ENCODE data around the gene RGMA. TPM values are rescaled to one million over a fixed set of nuclear protein-coding genes. Genes with fewer than 3 reads are reported as not detected.

The RGMA gene
- total and polyA plus RNA-seq, 2 of the 8 experiments (the other 6 are each of a cell fraction or from before 2014, with no cell fraction given), result 19.9 to 39.8 TPM

DNA sequence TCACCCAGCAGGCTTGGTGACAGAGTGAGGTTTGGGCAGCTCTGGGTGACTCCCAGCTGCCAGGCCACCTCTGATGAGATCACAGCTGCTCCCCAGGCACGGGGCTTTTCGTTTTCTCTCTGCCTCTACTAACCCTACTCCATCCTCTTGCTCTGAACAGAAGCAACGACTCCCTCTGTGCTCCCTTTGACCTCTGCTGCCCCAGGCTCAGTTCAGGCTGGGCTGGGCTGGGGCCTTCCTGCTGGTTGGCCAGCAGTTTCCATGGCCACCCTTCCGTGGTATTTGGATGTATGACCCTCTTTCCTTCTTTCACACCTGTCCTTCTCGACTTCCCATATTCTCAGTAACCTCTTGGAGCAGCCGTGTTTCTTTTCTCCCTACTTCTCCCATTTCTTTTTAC, 8.6 kb downstream of the RGMA start:
- H4K91ac ChIP-seq (replicated peaks; ENCODE audit: insufficient read length, low read length), result no peak overlapping the region
- H4K20me1 ChIP-seq (replicated peaks in 1 of 2; ENCODE audit: control insufficient read depth in 1 of 2, insufficient read depth in 2 of 2, low read length in 2 of 2), result peaks cover 0 to 6% of the 10 kb centered on the region in 2 experiments
- no peak overlapping the region for H2BK20ac ChIP-seq (ENCODE audit: low read length)
- H3K23ac ChIP-seq (ENCODE audit: insufficient read length), result no peak overlapping the region
- ChIA-PET POLR2A (ENCODE audit: partially characterized antibody) (no interaction called here), CTCF (ENCODE audit: partially characterized antibody) (interaction anchor here (1.1 to 1.5 kb wide), 2 partner anchors 10 to 82 kb away, joined by 3 read pairs; no protein-coding TSS in a partner anchor)
- H3K79me2 ChIP-seq (ENCODE audit: control insufficient read depth in 1 of 2, insufficient read depth in 2 of 2, low read length in 2 of 2), result peaks cover 0 to 28% of the 10 kb centered on the region in 2 experiments; a peak in 3 of 4 replicates
- H3K36me3 ChIP-seq (ENCODE audit: control insufficient read depth in 2 of 4, insufficient read depth in 4 of 4, low read length in 3 of 4), result no peaks in the 10 kb centered on the region; a peak in 1 of 8 replicates
- H3K79me1 ChIP-seq (ENCODE audit: low read depth, low read length), result peaks cover 6% of the 10 kb centered on the region; the same call in 1 of the 2 replicates
- 0 out of 2 replicates have a peak overlapping the region, but pooled peaks have one; percentile 80 for H2AK5ac ChIP-seq (ENCODE audit: low read depth, low read length)
- no peak overlapping the region for H3K4me2 ChIP-seq (ENCODE audit: insufficient read depth in 1 of 2, low read depth in 2 of 2, low read length in 2 of 2)
- H2BK15ac ChIP-seq (ENCODE audit: low read length), result no peak overlapping the region
- H3K23me2 ChIP-seq (ENCODE audit: low read depth, low read length), result no peaks in the 10 kb centered on the region
- 0 out of 2 replicates have a peak overlapping the region, but pooled peaks have one; percentile 14 for H2BK12ac ChIP-seq (ENCODE audit: low read depth, low read length)
- H4K8ac ChIP-seq (ENCODE audit: extremely low read depth, insufficient read depth, low read length), result no peak overlapping the region
- TF ChIP-seq ZNF274 (IDR thresholded peaks at IDR 0.05; ENCODE audit: borderline replicate concordance, extremely low read depth, low read length) (no peak), RFX5 (IDR thresholded peaks at IDR 0.05; ENCODE audit: borderline replicate concordance, low read depth, low read length) (no peak), SUZ12 (IDR thresholded peaks at IDR 0.05; ENCODE audit: low read length) (no peak), SIX5 (IDR thresholded peaks at IDR 0.05; ENCODE audit: low read depth, low read length) (no peak), CTBP2 (IDR thresholded peaks at IDR 0.05; ENCODE audit: borderline replicate concordance, insufficient read depth, insufficient read length, low read length) (no peak), TEAD4 (IDR thresholded peaks at IDR 0.05; ENCODE audit: low read depth, low read length) (no peak), YY1 (IDR thresholded peaks at IDR 0.05; ENCODE audit: low read depth, low read length) (no peak), SP4 (IDR thresholded peaks at IDR 0.05; ENCODE audit: low read length) (no peak)
- TF ChIP-seq, protein P1, sequence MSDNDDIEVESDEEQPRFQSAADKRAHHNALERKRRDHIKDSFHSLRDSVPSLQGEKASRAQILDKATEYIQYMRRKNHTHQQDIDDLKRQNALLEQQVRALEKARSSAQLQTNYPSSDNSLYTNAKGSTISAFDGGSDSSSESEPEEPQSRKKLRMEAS (IDR thresholded peaks at IDR 0.05), result no peak
- no peaks in the 10 kb centered on the region for H3K27me3 ChIP-seq (replicated peaks in 1 of 4; ENCODE audit: control insufficient read depth in 3 of 4, extremely low read depth in 1 of 4, insufficient read depth in 3 of 4, low read length in 3 of 4)
- H3K4ac ChIP-seq (replicated peaks; ENCODE audit: insufficient read length, low read depth, low read length), result no peak overlapping the region
- no peak overlapping the region for H3K27ac ChIP-seq (ENCODE audit: low read depth, low read length)
- WGBS, 2 experiments (ENCODE audit: extremely low coverage in 1 of 2, insufficient coverage in 1 of 2, insufficient read length in 1 of 2, insufficient replicate concordance in 2 of 2, low coverage in 1 of 2, low lambda C conversion rate in 2 of 2, missing lambda C conversion rate in 1 of 2), result 89% methylated on average over 6 of the region's 6 CpGs; no CpG with 5 or more reads in 1 of the 2 experiments
- no peak overlapping the region for H3K14ac ChIP-seq (ENCODE audit: insufficient read length)
- H3K56ac ChIP-seq (replicated peaks; ENCODE audit: insufficient read length, low read depth, low read length), result no peak overlapping the region
- no peak overlapping the region for H2BK120ac ChIP-seq (replicated peaks; ENCODE audit: low read depth, low read length)
- no peak overlapping the region for H3K4me3 ChIP-seq (ENCODE audit: extremely low read depth in 1 of 4, insufficient read depth in 2 of 4, low read depth in 3 of 4, low read length in 4 of 4)
- no peaks in the 10 kb centered on the region for H3K9me3 ChIP-seq (ENCODE audit: insufficient read depth in 2 of 2, low read depth in 1 of 2, low read length in 1 of 2)
- no peak overlapping the region for H2BK5ac ChIP-seq (ENCODE audit: low read depth, low read length)
- H3K18ac ChIP-seq (ENCODE audit: extremely low read depth, low read length), result no peak overlapping the region
- peaks cover 0 to 2% (median 0%) of the 10 kb centered on the region in 4 experiments; a peak in 2 of 7 replicates for H3K4me1 ChIP-seq (replicated peaks in 1 of 4; ENCODE audit: control insufficient read depth in 3 of 4, insufficient read depth in 4 of 4, low read length in 3 of 4)
- no peak overlapping the region for H4K5ac ChIP-seq (ENCODE audit: insufficient read length, low read depth, low read length)
- DNase-seq (ENCODE audit: low read depth in 1 of 2, low spot score in 2 of 2), result no peak
- no peak overlapping the region for H2AFZ ChIP-seq (ENCODE audit: low read length)
- H3K9ac ChIP-seq (replicated peaks in 1 of 4; ENCODE audit: extremely low read depth in 1 of 4, low read depth in 3 of 4, low read length in 3 of 4), result no peak overlapping the region
- no peak for FAIRE-seq

All from H1 (cell line).